Transverse colon (tissue), 4 donors: ENCODE data around the gene GMDS. TPM values are rescaled to one million over a fixed set of nuclear protein-coding genes. Genes with fewer than 3 reads are reported as not detected.

Experiments used
- DNase-seq: peaks from one replicate; pipeline ENCODE4 v3.0.0-alpha.2; 2019
- H3K27ac ChIP-seq, 4 donors: fragments of 200-600 bp; sonication (generic); 2 replicates each; pipeline ENCODE4 v1.5.1; 2016 to 2018; ENCODE audit warnings: inconsistent platforms in 4 of 4
- H3K27me3 ChIP-seq: fragments of 200-600 bp; sonication (generic); 2 replicates; pipeline ENCODE4 v1.5.1; 2017; ENCODE audit warnings: inconsistent platforms
- H3K36me3 ChIP-seq, 4 donors: fragments of 200-600 bp; sonication (generic); 2 replicates each; pipeline ENCODE4 v1.5.1; 2017 to 2019; ENCODE audit warnings: inconsistent platforms in 4 of 4
- H3K4me1 ChIP-seq, 4 donors: fragments of 200-600 bp; sonication (generic); 2 replicates each; pipeline ENCODE4 v1.5.1; 2017 to 2020; ENCODE audit warnings: inconsistent platforms in 4 of 4
- H3K4me3 ChIP-seq, 4 donors: fragments of 200-600 bp; sonication (generic); 1 replicate in 1 of 4; 2 replicates in 3 of 4; pipeline versions ENCODE4 v1.5.1 to v1.6.1; 2017 to 2019; ENCODE audit warnings: inconsistent platforms in 4 of 4
- H3K9me3 ChIP-seq, 2 donors: fragments of 200-600 bp; sonication (generic); 2 replicates each; pipeline ENCODE4 v1.5.1; 2017 to 2019; ENCODE audit warnings: inconsistent platforms in 2 of 2
- EP300 ChIP-seq: sonication (generic); formaldehyde crosslinking; IDR thresholded peaks from one replicate; pipeline ENCODE4 v1.6.1; 2017; ENCODE audit warnings: antibody characterized with exemption, low read depth
- POLR2A ChIP-seq: fragments of 450-650 bp; IDR thresholded peaks from one replicate; pipeline ENCODE4 v1.6.1; 2016; ENCODE audit warnings: antibody characterized with exemption, mild to moderate bottlenecking, moderate library complexity
- POLR2AphosphoS5 ChIP-seq, 3 donors: sonication (generic); formaldehyde crosslinking; IDR thresholded peaks; one replicate each; pipeline ENCODE4 v1.6.1; 2016; ENCODE audit warnings: antibody characterized with exemption in 3 of 3
- WGBS, 2 donors: methylation state at CpG; one replicate each; pipeline ENCODE4 v1.1.5; 2018; ENCODE audit warnings: low coverage in 1 of 2; 5-methylcytosine and 5-hydroxymethylcytosine counted together
- in situ Hi-C, 4 donors: fragments of 200-750 bp; cut with MboI; loops; one replicate each; pipeline versions ENCODE4 v1.15.0 to v1.15.1; 2017; ENCODE audit warnings: low sequenced_read_pairs in 3 of 4, low pct_ligation_motif_present in 1 of 4, low pct_unique_long_range_greater_than_20kb in 1 of 4
- intact Hi-C: fragments of 100-400 bp; cut with DNase I; formaldehyde crosslinking; loops from one replicate; pipeline ENCODE4 v1.15.1; 2023; ENCODE audit warnings: low total_unique reads
- total RNA-seq, 4 donors: library from RNA; depleted of rRNA; stranded (reverse); fragments of >200 nt; gene quantifications; one replicate each; pipeline ENCODE4 v1.1.0, GENCODE V29; 2016
- TF ChIP-seq, protein P1 (sequence below), 5 experiments: fragments of 200-600 bp in 3 of 5; fragments of 450-650 bp in 2 of 5; sonication (generic) in 3 of 5; IDR thresholded peaks; 1 replicate in 2 of 5; 2 replicates in 3 of 5; pipeline ENCODE4 v1.5.1; 2016 to 2017; ENCODE audit warnings: antibody characterized with exemption in 5 of 5, inconsistent platforms in 3 of 5, mild to moderate bottlenecking in 2 of 5, moderate library complexity in 1 of 5

Gene GMDS
- total RNA-seq, 4 donors from 2014 or later, result 66.2 to 546 (median 102) TPM

- Histone ChIP-seq H3K27ac (no peak overlapping the region), H3K27me3 (no peaks in the 10 kb centered on the region), H3K4me1 (peaks cover 0 to 20% (median 14%) of the 10 kb centered on the region in 4 donors), H3K4me3 (no peak overlapping the region), H3K36me3 (no peaks in the 10 kb centered on the region), H3K9me3 (no peaks in the 10 kb centered on the region)
- TF ChIP-seq, protein P1, sequence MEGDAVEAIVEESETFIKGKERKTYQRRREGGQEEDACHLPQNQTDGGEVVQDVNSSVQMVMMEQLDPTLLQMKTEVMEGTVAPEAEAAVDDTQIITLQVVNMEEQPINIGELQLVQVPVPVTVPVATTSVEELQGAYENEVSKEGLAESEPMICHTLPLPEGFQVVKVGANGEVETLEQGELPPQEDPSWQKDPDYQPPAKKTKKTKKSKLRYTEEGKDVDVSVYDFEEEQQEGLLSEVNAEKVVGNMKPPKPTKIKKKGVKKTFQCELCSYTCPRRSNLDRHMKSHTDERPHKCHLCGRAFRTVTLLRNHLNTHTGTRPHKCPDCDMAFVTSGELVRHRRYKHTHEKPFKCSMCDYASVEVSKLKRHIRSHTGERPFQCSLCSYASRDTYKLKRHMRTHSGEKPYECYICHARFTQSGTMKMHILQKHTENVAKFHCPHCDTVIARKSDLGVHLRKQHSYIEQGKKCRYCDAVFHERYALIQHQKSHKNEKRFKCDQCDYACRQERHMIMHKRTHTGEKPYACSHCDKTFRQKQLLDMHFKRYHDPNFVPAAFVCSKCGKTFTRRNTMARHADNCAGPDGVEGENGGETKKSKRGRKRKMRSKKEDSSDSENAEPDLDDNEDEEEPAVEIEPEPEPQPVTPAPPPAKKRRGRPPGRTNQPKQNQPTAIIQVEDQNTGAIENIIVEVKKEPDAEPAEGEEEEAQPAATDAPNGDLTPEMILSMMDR (IDR thresholded peaks at IDR 0.05), result no peak
- TF ChIP-seq EP300 (no peak), POLR2AphosphoS5 (IDR thresholded peaks at IDR 0.05) (no peak), POLR2A (no peak)
- in situ Hi-C loops (no loop called here), intact Hi-C loops (no loop called here)
- 83 to 88% methylated on average over 4 to 13 of the region's 13 CpGs for WGBS, 2 donors
- no peak for DNase-seq
Observed at GRCh38 chr6:1851681-1852456, 393.5 kb downstream of the GMDS start.

DNA sequence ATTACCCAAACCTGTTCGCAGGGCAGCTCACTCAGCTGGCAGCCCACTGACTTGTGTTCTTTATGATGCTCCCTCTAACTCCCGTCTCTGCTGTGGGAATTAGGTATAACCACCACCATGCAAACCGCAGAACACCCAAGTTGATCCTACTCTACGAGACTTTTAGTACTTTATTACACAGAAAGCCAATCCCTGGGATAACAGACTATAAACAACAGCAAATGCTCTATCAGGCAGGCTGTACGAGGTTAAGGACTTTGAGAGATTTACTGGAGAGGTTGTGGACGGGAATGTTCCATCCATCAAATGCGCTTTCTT lies 394.6 kb downstream of the GMDS start:
- WGBS, 2 donors, result 37 to 42% methylated on average over 5 to 7 of the region's 7 CpGs
- in situ Hi-C loops (no loop called here), intact Hi-C loops (no loop called here)
- Histone ChIP-seq H3K9me3 (no peaks in the 10 kb centered on the region), H3K36me3 (no peaks in the 10 kb centered on the region), H3K4me1 (peaks cover 0 to 14% (median 6%) of the 10 kb centered on the region in 4 donors), H3K27me3 (no peaks in the 10 kb centered on the region), H3K27ac (peak overlapping the region in 1 of 4 donors; percentile 20), H3K4me3 (no peak overlapping the region)
- TF ChIP-seq, protein P1 (IDR thresholded peaks at IDR 0.05), result no peak
- TF ChIP-seq POLR2AphosphoS5 (IDR thresholded peaks at IDR 0.05) (no peak), POLR2A (no peak), EP300 (no peak)
- DNase-seq, result no peak

DNA sequence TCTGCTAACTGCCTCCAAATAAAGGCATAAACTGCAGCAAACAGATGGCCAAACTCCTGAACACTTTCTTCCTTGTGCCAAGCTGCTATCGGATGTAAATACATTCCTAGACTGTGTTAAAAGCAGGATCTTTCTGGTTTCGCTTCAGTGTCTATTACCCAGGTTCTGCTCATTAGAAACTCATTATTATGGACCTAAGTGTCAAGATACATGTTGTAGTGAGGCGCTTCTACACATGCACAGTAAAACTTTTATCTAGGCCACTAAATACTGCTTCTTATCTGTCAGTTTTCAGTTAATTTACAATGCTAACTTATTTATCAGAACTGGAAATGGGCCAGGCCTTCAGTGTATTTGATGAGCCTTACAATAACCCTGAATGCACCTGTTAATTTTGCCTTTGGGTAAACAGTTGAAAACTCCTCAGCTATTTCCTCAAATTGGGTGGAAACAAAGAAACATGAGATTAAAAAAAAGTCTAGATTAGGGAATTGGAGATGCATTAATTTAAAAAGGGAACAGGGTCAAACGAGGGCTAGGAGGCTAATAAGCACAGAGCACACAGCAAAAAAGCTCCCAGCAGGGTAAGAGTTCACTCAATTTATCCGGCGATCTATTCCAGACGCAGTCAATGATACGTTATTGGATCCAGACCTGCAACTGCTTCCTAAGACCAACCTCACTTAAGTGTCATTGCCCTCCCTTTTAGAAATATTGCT lies 395.1 kb downstream of the GMDS start:
- in situ Hi-C loops, result no loop called here
- H3K9me3 ChIP-seq, result no peaks in the 10 kb centered on the region
- whole genome bisulfite sequencing, 2 donors, result 28 to 51% methylated on average over 7 to 8 of the region's 8 CpGs
- H3K27me3 ChIP-seq, result no peaks in the 10 kb centered on the region
- DNase-seq, result no peak
- no peak overlapping the region for H3K4me3 ChIP-seq
- peak overlapping the region in 1 of 4 donors; percentile 20 for H3K27ac ChIP-seq
- intact Hi-C loops, result no loop called here
- H3K4me1 ChIP-seq, result peaks cover 0 to 13% (median 6%) of the 10 kb centered on the region in 4 donors
- no peaks in the 10 kb centered on the region for H3K36me3 ChIP-seq
- TF ChIP-seq, protein P1 (IDR thresholded peaks at IDR 0.05), result no peak
- no peak for TF ChIP-seq POLR2A
- TF ChIP-seq POLR2AphosphoS5 (IDR thresholded peaks at IDR 0.05), result no peak
- no peak for TF ChIP-seq EP300

GRCh38 chr6:1849691-1850090 lies 395.7 kb downstream of the GMDS start:
- Histone ChIP-seq H3K27me3 (no peaks in the 10 kb centered on the region), H3K9me3 (no peaks in the 10 kb centered on the region), H3K27ac (no peak overlapping the region), H3K4me1 (peaks cover 0 to 12% (median 5%) of the 10 kb centered on the region in 4 donors), H3K4me3 (no peak overlapping the region), H3K36me3 (no peaks in the 10 kb centered on the region)
- in situ Hi-C loops (no loop called here), intact Hi-C loops (no loop called here)
- WGBS, 2 donors, result 36 to 57% methylated on average over 5 of the region's 5 CpGs
- DNase-seq, result no peak
- TF ChIP-seq, protein P1 (IDR thresholded peaks at IDR 0.05), result no peak
- no peak for TF ChIP-seq EP300
